GM19099 (cell line): Measurements from ENCODE around the gene PLAAT1.

Experiments
- POLR2A ChIP-seq: IDR thresholded peaks from 3 replicates; pipeline ENCODE4 v1.6.1; 2011; ENCODE audit warnings: low read depth; ENCODE audit not compliant: insufficient read length; ENCODE audit errors: extremely low read depth

PLAAT1 gene

DNA sequence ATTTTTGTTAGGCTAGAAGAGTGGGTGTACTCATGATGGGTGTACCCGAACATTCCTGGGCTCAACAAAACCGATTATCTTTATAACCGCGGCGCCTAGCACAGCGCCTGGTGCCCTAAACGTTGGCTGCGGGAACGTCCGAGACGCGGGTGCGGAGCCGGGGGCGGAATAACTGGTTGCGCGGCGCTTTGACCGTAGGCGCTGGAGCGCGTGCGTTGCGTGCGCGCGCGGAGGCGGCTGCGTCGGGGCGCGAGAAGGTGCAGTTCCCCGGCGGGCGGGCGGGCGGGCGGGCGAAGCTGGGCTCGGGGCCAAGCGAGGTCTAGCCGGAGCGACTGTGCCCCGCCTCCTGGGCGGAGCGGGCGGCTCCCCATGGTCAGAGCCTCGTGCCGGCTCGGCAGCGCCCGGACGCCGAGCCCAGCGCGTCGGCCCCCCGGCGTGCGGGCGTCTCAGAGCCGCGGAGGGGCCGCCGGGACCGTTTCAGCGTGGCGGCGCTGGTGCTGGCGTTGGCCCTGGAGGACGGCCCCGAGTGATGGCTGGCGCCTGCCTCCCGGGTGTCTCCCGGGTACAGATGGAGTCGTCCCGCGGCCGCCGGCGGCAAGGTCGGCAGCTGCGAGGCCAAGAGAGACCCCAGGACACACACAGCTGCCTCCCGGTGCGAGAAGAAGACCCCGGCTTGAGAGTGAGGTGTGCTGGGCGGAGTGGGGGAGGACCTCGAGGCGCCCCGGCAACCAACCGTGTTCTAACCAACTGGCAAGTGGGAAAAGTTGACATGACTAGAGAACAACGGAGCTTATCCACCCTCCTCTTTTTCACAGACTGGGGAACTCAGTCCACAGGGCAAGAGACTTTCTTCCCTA is at the start of gene PLAAT1:
TSS of gene PLAAT1 (plus strand) at position 373 of the 857 bp plus-strand sequence. CDS start 14,429 bp downstream, outside the sequence.
- no peak for TF ChIP-seq POLR2A

DNA sequence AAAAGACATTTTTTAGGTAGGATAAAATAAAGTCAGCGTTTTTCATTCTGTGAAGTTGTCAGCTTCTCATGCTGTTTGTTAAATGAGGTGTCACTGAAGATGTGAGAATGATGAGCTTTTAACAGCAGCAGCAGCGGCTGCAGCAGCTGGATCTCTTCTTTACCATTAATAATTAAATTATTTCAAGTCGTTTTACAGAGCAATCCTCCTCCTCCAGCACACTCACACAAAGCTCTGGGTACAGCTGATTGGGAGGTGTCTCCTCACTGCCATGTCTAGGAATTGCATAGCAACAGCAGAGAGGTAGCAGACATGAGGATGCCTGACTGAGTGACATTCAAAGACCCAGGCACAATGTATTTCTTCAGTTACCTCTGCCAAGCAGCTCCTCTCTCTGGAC is 46.7 kb upstream of the PLAAT1 start:
- TF ChIP-seq POLR2A = no peak

DNA sequence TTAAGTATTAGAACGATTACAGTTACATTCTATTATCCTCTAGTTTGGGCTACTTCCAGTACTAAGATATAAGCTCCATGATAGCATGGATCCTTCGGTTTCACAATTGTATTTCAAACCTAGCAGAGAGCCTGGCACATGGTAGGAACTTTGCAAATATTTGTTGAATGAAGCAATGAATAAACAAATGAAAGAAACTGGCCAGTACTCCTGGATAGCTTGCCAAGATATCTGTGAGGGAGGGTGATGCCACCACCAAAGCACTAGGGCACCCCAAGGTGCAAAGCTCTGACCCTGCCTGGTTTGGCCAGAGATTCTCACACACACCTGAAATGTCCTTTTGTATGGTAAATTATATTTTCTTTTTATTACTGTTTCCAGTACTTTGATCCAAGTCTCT is 44.3 kb upstream of the PLAAT1 start:
- TF ChIP-seq POLR2A = no peak

DNA sequence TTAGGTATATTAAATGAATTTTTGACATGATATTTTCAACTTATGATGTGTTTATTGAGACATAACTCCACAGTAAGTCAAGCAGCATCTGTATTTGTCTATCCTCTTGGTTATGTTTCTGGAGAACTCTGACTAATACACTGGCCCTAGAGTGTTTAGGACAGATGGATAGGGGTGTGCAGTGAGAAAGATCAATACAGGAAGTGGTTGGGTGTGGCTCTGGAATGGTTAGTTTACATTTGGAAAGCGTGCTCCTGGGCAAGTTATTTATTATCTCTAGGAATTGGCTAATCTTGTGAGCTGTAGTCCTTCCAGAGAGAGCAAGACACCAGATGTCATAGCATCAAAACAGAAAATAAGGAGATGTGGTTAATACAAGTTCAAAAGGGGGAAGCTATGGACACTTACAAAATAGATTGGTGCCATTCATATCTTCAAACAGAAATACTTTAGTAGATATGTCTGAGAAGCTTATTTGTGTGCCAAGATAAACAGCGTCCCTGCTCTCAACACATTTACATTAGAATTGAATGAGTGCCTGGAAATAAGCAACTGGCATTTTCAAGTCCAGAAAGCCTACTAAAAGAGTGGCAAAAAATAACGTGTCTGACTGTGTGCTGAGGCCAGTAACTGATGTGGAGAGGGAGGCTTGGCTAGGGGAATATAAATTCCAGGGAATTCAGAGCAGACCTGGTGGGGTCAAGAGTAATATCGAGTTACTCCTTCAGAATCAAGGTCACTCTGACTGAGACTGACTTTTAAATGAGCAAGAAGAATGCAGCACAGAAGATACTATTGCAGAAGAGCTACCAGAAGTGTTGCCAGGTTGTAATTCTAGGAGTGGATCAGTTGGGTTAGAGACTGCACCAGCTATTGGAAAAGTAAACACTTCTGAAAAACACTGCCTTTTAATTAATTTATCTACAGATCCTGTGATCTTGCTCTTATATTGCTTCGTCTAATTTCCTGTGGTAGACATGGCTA is 33.4 kb upstream of the PLAAT1 start:
- no peak for TF ChIP-seq POLR2A

DNA sequence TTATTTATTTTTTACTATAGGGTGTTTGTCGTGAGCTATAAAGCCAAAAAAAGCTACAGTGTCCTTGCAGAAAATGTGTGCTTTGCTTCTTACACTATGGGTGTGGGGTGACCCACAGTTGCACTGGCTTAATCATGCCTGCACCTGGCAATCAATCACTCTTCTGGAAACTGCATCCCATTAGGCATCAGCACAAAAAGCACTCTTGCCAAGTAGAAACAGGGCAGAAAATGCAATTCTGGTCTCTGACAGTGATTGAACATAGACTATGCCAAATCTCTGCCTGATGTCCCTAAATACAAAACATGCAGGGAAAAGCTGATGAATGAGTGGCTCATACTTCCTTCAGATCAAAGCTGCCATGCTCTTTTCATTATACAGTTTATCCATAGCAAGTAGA is 30.4 kb upstream of the PLAAT1 start:
- no peak for TF ChIP-seq POLR2A

DNA sequence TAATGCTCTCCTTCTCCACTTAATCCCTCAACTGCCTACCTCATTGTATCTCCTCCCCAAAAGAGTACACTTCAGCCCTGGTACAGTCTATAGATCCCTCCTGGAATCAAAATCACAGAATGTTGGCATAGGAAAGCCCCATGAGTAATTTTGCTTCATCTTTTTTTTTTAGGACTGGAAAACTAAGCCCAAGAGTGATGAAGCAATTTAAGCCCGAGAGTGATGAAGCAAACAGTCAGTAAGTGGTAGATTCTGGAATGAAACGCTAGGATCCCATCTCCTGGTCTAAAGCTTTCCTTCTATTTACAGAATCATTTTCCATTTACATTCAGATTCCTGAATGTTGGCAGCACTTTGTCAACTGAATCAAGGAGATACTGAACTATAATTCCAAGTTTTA is 29.8 kb upstream of the PLAAT1 start:
- TF ChIP-seq POLR2A = no peak

DNA sequence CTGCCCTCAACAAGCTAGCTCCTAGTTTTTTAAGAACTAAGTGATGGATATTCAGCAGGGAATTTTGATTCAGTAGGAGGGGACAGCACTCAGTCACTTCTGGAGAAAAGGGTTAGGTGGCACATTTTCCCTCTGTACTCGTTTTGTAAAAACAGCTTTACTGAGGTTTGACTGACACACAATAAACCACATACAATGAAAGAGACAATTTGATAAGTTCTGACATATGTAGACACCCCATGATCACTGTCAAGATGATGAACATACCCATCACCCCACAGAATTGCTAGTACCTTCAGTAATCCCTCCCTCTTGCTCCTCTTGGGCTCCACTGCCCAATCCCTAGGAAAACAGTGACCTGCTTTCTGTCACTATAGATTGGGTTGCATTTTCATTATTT is 29.0 kb upstream of the PLAAT1 start:
- no peak for TF ChIP-seq POLR2A

DNA sequence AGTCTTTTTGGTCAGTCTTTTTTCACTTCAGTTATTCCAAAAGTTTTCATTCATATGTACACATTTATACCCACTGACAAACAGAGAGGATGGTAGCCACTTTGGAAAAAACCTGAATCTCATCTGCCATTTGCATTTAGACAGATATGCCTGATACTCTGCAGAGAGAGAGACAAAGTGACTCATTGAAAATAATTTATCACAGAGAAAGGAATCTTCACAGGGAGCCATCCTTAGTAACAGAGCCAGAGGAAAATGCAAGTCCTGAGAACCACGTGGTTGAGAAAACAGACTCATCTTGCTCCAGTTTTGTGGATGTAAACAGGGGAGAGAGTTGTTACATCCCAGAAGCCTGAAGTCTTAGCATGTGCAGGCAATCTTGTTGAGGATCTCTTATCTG is 28.2 kb upstream of the PLAAT1 start:
- no peak for TF ChIP-seq POLR2A

DNA sequence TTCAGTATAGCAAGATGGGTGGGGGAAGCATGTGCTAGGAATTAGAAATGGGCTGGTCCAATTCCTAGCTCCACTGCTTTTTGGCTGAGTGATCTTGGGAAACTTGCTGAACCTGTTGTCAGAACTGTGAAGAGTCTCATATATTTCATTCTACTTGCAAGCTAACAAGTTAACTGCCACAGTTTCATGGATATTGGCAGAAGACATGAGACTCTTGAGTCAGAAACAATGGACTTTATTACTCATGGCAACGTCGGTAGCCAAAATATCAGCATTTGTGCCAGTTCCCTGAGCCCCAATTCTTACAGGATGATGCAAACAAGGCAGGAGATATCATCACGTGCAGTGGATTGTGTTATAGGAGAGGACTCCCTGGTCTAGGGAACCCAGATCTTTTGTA is 26.6 kb upstream of the PLAAT1 start:
- TF ChIP-seq POLR2A = no peak

DNA sequence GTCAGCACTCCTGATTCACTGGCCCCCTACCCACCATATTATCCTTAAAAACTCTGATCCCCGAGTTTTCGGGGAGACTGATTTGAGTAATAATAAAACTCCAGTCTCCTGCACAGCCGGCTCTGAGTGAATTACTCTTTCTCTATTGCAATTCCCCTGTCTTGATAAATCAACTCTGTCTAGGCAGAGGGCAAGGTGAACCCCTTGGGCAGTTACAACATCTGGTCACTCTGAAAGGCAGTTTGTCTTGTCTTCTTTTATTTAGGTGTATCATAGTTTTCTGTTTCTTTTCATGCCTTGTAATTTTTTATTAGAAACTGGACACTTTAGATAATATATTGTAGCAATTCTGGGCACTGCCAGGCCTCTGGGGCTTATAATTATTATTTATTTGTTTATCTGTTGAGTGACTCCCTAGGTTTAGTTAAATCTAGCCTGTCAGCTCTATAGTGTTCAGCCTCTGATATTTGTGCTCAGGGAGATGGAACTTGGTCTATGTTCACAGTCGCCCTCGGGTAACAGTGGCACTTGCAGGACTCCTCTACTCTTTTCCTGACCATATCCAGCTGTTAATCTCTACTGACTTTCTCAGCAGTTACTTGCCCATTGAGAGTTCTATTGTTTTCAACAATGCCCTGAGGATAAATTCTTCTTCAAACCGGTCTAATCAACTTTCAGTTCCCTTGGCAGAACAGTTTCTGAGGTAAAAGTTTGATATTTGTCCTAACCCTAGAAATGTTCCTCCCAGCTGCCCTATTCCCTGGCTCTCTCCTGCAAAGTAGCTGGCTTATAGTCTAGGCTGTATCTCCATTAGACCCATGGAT is 15.5 kb upstream of the PLAAT1 start:
- no peak for TF ChIP-seq POLR2A

DNA sequence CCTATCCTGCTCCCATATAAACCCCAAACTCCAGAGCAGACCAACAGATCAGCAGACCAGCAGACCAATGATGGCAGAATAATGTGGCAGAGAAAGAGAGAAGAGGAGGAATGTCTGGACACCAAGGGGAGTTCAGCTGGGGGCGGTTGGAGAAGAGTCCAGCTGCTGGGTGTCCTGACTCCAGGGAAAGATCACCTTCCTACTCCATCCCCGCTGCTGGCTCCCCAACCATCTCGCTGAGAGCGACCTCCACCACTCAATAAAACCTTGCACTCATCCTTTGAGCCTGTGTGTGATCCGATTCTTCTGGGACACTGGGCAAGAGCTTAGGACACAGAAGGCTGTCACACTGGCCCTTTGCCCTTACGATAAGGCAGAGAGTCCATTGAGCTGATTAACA is 12.8 kb upstream of the PLAAT1 start:
- TF ChIP-seq POLR2A = no peak

DNA sequence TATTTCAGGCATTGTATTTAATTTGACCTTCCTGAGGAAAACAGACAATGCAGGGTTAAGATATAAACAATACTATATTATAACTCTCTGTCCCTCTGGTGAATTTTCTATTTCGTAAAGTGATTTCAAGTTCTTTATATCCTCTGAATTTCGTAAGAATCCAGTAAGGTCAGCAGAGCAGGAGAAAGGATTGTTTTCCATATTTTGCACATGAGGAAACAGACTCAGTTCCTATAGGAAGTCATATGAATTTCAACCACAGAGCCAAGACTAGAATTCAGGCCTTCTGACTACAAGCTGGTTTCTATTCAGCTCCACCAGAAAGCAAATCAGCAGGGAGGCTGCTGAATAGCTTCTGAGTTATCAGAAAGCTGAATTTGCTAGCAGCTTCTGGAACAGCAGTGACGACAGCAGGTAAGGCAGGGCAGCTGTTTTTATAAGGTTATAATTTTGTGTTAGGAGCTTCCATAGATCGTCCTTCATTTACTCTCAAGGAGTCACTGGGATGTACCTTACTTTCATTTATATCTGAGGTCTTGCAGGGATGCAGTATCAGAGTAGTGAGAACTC is 11.1 kb upstream of the PLAAT1 start:
- TF ChIP-seq POLR2A = no peak

DNA sequence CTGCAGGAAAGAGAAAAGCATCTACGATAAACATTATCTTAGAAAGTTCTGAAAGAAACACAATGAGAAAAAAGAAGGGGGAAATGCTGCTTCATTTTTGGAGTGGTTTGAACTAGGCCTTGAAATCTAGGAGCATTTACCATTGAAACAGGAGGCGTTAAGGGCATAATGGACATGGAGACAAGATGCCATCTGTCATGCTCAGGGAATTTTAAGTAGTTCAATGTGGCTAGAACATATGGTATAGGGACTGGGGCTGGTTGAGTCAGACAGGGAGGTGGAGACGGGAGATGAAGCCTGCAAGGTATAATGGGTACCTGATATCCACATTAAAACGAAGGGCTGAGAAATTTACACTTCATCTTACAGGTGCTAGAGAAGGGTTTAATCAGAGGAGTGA is 10.4 kb upstream of the PLAAT1 start:
- TF ChIP-seq POLR2A = no peak

DNA sequence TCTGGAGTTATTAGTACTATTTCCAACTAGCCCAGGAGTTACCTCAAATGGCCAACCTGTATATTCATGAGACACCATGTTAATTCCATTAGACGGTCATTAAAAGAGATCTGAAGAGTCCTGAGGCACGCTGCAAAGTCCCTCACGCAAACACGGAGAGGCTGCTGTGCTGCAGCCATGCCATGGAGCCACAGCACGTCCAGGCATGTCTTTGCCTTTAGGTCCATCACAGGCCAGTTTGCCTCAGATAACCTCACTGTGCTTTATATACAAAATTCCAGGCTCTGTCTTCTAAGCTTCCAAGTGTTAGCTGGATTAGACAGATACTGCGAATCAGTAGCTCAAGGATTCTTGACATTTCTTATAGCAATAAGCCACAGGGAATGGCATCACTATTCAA is 9.8 kb upstream of the PLAAT1 start:
- no peak for TF ChIP-seq POLR2A

DNA sequence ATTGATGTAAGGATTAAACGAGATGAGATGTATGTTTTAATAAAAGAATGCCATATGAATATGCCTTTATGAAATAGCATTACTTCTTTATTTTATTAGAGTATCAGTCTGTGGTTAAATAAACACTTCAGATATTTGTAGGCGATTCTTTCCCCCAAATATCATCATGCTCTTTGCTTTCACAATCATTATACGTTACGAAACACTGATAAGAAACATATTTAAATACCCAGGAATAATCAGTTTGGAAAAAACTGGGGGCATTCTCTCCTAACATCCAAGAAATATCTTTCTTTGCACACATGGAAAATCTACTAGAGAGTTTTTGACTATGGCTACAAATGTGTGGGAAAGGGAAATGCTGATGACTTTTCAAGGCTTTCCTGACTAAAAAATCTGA is 4.4 kb upstream of the PLAAT1 start:
- no peak for TF ChIP-seq POLR2A

DNA sequence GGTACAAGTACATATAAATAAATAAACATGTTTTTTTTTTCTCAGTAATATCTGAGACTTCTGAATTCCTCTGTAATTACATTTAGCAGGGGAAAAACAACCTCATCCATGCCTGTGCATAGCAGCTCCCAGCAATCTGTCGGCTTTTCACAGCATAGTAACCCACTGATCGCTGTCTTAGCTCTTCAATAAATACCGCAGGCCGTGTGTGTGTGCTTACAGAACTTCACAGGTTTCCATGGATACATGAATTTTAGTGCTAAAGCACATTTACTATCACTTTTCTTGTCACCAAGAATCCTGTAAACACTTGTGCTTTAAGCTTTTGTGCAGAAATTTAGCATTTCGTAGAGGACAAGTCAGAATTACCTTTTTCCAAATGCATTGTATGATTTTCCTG is 4.0 kb upstream of the PLAAT1 start:
- TF ChIP-seq POLR2A = no peak
